Duodenal mucosa (tissue), 2 donors: Measurements from ENCODE around the gene PRMT1.
A peak's percentile ranks its signal among the peaks of the same experiment; 100 is the strongest.

Source experiments
- H3K27ac ChIP-seq: one replicate; pipeline ENCODE4 v1.7.0; 2013; ENCODE audit warnings: low read depth, low read length
- H3K27me3 ChIP-seq, 2 donors: one replicate each; pipeline ENCODE4 v1.7.0; 2013; ENCODE audit warnings: low read length in 2 of 2, control low read depth in 1 of 2; ENCODE audit not compliant: insufficient read depth in 2 of 2, control insufficient read depth in 1 of 2
- H3K36me3 ChIP-seq, 2 donors: one replicate each; pipeline ENCODE4 v1.7.0; 2013; ENCODE audit warnings: low read length in 2 of 2, control low read depth in 1 of 2; ENCODE audit not compliant: insufficient read depth in 2 of 2, control insufficient read depth in 1 of 2
- H3K4me1 ChIP-seq, 2 donors: one replicate each; pipeline ENCODE4 v1.7.0; 2013; ENCODE audit warnings: low read length in 2 of 2, control low read depth in 1 of 2; ENCODE audit not compliant: insufficient read depth in 2 of 2, control insufficient read depth in 1 of 2
- H3K4me3 ChIP-seq, 2 donors: one replicate each; pipeline ENCODE4 v1.7.0; 2013; ENCODE audit warnings: low read length in 2 of 2, low read depth in 1 of 2
- H3K9ac ChIP-seq, 2 donors: one replicate each; pipeline ENCODE4 v1.7.0; 2013; ENCODE audit warnings: low read length in 2 of 2, low read depth in 1 of 2
- H3K9me3 ChIP-seq, 2 donors: one replicate each; pipeline ENCODE4 v1.7.0; 2013; ENCODE audit warnings: low read length in 2 of 2, control low read depth in 1 of 2; ENCODE audit not compliant: control insufficient read depth in 1 of 2

The PRMT1 gene

GRCh38 chr19:49688531-49689132, 11.6 kb downstream of the PRMT1 start:
- H3K27me3 ChIP-seq = peaks cover 11 to 24% of the 10 kb centered on the region in 2 donors
- peaks cover 14 to 37% of the 10 kb centered on the region in 2 donors for H3K36me3 ChIP-seq
- H3K27ac ChIP-seq = no peak overlapping the region
- H3K4me3 ChIP-seq = no peak overlapping the region
- peaks cover 15 to 27% of the 10 kb centered on the region in 2 donors for H3K4me1 ChIP-seq
- no peaks in the 10 kb centered on the region for H3K9me3 ChIP-seq
- no peak overlapping the region for H3K9ac ChIP-seq

GRCh38 chr19:49689133-49690078, 12.3 kb downstream of the PRMT1 start, which contains the start of gene ADM5:
Gene ADM5 (plus strand): TSS chr19:49689594. CDS start chr19:49689838, 244 bp downstream.
- H3K9ac ChIP-seq = peak within 1 kb of the TSS in 1 of 2 donors; percentile 3
- H3K4me1 ChIP-seq = peaks cover 15 to 27% of the 10 kb centered on the region in 2 donors
- no peak within 1 kb of the TSS for H3K27ac ChIP-seq

GRCh38 chr19:49690079-49690655, 13.1 kb downstream of the PRMT1 start:
- H3K36me3 ChIP-seq = peaks cover 4 to 21% of the 10 kb centered on the region in 2 donors
- peak overlapping the region in 1 of 2 donors; percentile 3 for H3K9ac ChIP-seq
- no peaks in the 10 kb centered on the region for H3K9me3 ChIP-seq
- peak overlapping the region; percentile 64 to 72 for H3K4me3 ChIP-seq
- peaks cover 11 to 24% of the 10 kb centered on the region in 2 donors for H3K27me3 ChIP-seq
- peaks cover 15 to 27% of the 10 kb centered on the region in 2 donors for H3K4me1 ChIP-seq
- H3K27ac ChIP-seq = no peak overlapping the region

More at GRCh38 chr19:49689133-49690078, 12.3 kb downstream of the PRMT1 start, which contains the start of gene ADM5:
- H3K4me3 ChIP-seq = peak within 1 kb of the TSS; percentile 64 to 72
- H3K36me3 ChIP-seq = peaks cover 8 to 29% of the 10 kb centered on the region in 2 donors
- peaks cover 11 to 24% of the 10 kb centered on the region in 2 donors for H3K27me3 ChIP-seq
- no peaks in the 10 kb centered on the region for H3K9me3 ChIP-seq

DNA sequence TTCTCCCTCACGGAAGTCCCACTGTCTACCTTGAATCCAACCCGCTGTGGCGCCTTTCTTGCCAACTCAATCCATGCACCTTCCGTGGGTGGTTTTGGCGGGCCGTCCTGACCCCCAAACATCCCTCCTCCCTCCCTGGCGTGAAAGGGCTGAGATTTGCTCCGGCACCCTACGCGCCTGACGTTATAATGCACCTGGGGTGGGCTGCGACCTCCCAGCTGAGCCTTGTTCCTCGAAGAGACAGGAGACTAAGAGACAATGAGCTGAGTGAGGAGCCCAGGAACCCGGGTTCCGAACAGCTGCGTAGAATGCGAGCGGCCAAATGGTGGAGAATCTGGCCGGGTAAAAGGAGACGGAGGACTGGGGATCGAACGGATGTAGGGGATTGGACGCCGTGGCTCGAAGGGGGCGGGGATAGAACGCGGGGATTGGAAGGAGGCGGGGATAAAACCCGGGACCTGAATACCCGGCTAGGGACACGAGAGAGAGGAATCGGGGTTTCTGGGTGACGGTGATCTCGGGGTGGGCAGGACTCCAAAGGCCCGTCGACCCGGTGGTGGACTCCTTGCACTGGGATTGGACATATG, 13.7 kb downstream of the PRMT1 start, which contains the start of gene CPT1C:
CPT1C (plus strand) TSS at position 461 of the 587 bp plus-strand sequence. CDS start 1,137 bp downstream, outside the sequence.
- peak within 1 kb of the TSS in 1 of 2 donors; percentile 3 for H3K9ac ChIP-seq
- no peaks in the 10 kb centered on the region for H3K9me3 ChIP-seq
- peak within 1 kb of the TSS; percentile 64 to 72 for H3K4me3 ChIP-seq
- H3K4me1 ChIP-seq = peaks cover 15 to 27% of the 10 kb centered on the region in 2 donors
- H3K27me3 ChIP-seq = peaks cover 11 to 24% of the 10 kb centered on the region in 2 donors
- H3K36me3 ChIP-seq = peaks cover 4 to 16% of the 10 kb centered on the region in 2 donors
- no peak within 1 kb of the TSS for H3K27ac ChIP-seq

DNA sequence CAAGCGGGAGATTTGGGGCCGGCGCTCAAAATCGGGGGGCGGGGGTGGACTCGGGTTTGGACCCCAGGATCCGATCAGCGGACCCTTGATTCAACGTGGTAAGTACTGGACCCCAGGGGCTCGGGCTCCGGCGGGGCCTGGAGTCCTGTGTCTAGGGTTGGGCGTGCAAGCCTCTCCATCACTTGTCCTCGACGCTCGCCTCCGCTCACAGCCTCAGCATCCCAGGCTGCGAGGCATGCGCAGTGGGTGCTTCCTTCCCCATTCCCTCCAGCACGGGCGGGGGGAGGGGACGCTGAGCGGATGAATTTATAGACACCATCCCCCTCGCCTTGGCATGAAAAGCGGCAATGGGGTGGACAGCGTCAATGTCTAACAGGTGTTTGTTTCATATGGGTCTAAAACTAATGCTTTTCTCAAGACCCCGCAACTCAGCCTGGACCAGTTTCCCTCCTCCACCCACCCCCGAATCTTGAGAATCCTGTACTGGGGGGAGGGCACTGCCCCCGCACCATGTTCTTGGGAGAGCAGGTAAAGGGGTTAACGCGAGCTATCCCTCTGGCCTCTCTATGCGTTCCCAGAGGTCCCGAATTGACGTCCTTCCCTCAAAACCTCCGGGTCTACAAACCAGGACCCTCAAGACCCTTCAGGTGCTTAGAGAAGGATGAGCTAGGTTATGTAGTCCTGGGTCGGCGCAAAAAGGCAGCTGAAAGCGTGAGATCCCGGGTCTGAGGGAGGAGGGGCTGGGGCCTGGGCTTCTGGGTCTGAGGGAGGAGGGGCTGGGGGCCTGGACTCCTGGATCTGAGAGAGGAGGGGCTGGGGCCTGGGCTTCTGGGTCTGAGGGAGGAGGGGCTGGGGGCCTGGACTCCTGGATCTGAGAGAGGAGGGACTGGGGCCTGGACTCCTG, 14.4 kb downstream of the PRMT1 start:
- H3K36me3 ChIP-seq = peaks cover 0 to 9% of the 10 kb centered on the region in 2 donors
- no peak overlapping the region for H3K9ac ChIP-seq
- no peak overlapping the region for H3K27ac ChIP-seq
- H3K4me3 ChIP-seq = peak overlapping the region; percentile 64 to 72
- H3K9me3 ChIP-seq = no peaks in the 10 kb centered on the region
- peaks cover 15 to 27% of the 10 kb centered on the region in 2 donors for H3K4me1 ChIP-seq
- H3K27me3 ChIP-seq = peaks cover 11 to 24% of the 10 kb centered on the region in 2 donors

DNA sequence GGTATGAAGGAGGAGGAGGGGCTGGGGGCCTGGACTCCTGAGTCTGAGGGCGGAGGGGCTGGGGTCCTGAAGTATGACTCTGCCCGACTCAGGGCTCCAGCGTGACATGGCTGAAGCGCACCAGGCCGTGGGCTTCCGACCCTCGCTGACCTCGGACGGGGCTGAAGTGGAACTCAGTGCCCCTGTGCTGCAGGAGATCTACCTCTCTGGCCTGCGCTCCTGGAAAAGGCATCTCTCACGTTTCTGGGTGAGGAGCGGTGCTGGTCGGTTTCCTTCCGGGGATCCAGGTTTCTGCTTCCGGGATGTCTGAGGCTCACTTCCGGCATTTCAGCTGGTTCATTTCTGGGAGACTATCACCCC, 15.1 kb downstream of the PRMT1 start:
- Histone ChIP-seq H3K4me3 (no peak overlapping the region), H3K9ac (no peak overlapping the region)

GRCh38 chr19:49696115-49696514, 19.0 kb downstream of the PRMT1 start:
- no peak overlapping the region for H3K27ac ChIP-seq
- no peaks in the 10 kb centered on the region for H3K9me3 ChIP-seq
- peaks cover 0 to 3% of the 10 kb centered on the region in 2 donors for H3K4me1 ChIP-seq
- no peak overlapping the region for H3K9ac ChIP-seq
- H3K27me3 ChIP-seq = peaks cover 4 to 6% of the 10 kb centered on the region in 2 donors
- no peak overlapping the region for H3K4me3 ChIP-seq
- no peaks in the 10 kb centered on the region for H3K36me3 ChIP-seq

More for the DNA sequence above, 15.1 kb downstream of the PRMT1 start:
- Histone ChIP-seq H3K4me1 (peaks cover 15 to 27% of the 10 kb centered on the region in 2 donors), H3K36me3 (peaks cover 0 to 5% of the 10 kb centered on the region in 2 donors), H3K9me3 (no peaks in the 10 kb centered on the region), H3K27me3 (peaks cover 11 to 24% of the 10 kb centered on the region in 2 donors), H3K27ac (no peak overlapping the region)

- Histone ChIP-seq H3K9ac (no peak overlapping the region), H3K4me3 (no peak overlapping the region), H3K27ac (no peak overlapping the region), H3K4me1 (no peaks in the 10 kb centered on the region), H3K36me3 (no peaks in the 10 kb centered on the region), H3K27me3 (no peaks in the 10 kb centered on the region), H3K9me3 (no peaks in the 10 kb centered on the region)
These were observed 19.8 kb downstream of the PRMT1 start for GRCh38 chr19:49696865-49697264.

DNA sequence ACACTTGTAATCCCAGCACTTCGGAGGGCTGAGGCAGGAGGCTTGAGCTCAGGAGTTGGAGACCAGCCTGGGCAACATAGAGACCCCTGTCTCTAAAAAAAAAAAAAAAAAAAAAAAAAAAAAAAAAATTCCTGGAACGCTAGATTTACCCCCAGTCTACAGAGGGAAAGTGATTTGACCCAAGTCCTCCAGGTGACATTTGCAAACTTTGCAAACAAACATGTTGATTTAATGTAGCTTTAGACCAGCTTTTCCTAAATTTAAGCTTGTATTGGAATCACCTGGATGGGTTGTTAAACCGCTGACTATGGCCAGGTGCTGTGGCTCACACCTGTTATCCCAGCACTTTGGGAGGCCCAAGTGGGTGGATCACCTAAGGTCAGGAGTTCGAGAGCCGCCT, 22.3 kb downstream of the PRMT1 start:
- Histone ChIP-seq H3K27me3 (no peaks in the 10 kb centered on the region), H3K36me3 (no peaks in the 10 kb centered on the region), H3K4me1 (no peaks in the 10 kb centered on the region), H3K9me3 (no peaks in the 10 kb centered on the region), H3K4me3 (no peak overlapping the region), H3K27ac (no peak overlapping the region), H3K9ac (no peak overlapping the region)
